GM19239 (cell line): ENCODE data around the gene SPOCD1.

ENCODE experiments used
- DNase-seq: peaks from one replicate; pipeline ENCODE4 v3.0.0; 2011; ENCODE audit warnings: low spot score; ENCODE audit not compliant: insufficient read length
- FAIRE-seq: peaks from 2 replicates; lab custom pipeline; 2011; peaks lifted over from hg19 to GRCh38; lab: Jason Lieb, UNC

The SPOCD1 gene

DNA sequence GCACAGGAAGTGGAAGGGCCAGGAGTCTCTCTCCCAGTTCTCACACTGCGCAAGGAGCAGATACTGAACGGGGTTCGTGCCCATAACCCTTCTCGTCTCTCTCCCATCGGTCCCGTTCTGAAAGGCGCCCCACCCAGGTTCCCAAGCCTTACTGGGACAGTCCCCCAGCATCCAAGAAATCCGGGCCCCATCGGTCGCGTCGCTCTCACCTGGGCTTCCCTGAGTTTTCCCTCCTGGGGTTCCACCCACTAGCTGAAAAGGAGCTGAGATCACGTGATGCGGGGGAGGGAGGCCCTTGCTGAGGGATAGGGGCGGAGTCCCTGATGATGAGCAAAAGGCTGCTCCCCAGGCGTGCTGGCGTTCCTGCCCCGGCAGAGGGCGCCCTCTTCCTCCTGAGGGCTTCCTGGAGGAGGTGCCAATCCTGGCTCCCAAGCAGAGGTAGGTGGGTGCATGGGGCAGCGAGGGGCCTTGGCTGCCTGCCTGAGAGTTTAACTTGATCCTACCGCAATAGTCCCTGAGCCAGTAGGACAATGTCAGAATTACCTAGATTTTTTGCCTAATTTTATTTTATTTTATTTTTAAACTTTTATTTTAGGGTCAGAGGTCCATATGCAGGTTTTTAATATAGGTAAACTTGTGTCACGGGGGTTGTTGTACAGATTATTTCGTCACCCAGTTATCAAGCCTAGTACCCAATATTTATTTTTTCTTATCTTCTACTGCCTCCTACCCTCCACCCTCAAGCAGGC, at the start of gene SPOCD1:
TSS of gene SPOCD1 (minus strand) at position 271 of the 749 bp plus-strand sequence. CDS start 689 bp downstream, outside the sequence.
- peak; percentile 64 for FAIRE-seq

GRCh38 chr1:31862071-31862470, 46.2 kb upstream of the SPOCD1 start:
- FAIRE-seq, result no peak

More for the DNA sequence above, at the start of gene SPOCD1:
- DNase-seq, result peak; percentile 64

DNA sequence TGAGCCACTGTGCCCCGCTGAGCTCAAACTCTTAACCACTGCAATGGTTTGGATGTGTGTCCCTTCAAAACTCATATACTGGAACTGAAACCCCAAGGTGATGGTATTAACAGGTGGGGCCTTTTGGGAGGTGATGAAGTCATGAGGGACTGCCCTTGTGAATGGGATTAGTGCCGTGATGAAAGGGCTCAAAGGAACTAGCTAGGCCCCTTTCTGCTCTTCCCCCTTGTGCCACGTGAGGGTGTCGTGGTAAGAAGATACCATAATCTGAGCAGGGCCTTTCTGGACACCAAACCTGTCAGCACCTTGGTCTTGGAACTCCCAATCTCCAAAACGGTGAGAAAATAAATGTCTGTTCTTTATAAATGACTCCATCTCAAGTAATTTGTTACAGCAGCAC, 45.5 kb upstream of the SPOCD1 start:
- no peak for DNase-seq
- peak; percentile 86 for FAIRE-seq

More at GRCh38 chr1:31862071-31862470, 46.2 kb upstream of the SPOCD1 start:
- DNase-seq, result no peak

DNA sequence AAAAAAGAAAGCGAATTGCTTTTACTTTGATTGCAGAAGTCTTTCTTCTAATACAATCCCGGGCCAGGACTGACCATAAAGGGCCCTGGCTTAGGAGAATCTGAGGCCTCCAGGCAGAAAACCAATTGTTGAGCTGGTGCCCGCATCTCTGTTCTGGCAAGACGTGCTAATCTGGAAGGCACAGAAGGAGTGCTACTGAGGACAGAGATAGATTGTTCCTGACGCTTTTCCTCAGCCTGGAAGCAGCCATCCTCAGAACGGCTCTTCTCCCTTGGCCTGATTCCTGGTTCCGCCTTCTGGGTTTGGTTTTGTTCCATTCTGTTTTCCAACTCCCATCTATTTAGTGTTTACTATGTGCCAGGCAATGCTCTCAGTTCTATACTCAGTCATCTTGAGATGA, 44.8 kb upstream of the SPOCD1 start:
- FAIRE-seq (no peak), DNase-seq (no peak)

GRCh38 chr1:31859719-31860118, 43.9 kb upstream of the SPOCD1 start:
- no peak for DNase-seq
- no peak for FAIRE-seq

DNA sequence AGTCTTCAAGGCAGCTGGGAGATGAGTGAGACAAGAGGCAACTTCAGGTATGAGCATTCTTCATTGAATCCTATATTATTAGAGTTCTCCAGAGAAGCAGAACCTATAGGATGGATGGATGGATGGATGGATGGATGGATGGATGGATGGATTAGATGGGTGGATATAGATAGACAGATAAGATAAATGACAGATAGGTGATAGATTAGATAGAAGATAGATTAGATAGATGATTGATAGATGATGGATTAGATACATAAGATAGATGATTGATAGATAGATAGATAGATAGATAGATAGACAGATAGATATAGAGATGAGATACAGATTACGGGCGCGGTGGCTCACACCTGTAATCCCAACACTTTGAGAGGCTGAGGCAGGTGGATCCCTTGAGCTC, 43.2 kb upstream of the SPOCD1 start:
- DNase-seq (no peak), FAIRE-seq (no peak)

DNA sequence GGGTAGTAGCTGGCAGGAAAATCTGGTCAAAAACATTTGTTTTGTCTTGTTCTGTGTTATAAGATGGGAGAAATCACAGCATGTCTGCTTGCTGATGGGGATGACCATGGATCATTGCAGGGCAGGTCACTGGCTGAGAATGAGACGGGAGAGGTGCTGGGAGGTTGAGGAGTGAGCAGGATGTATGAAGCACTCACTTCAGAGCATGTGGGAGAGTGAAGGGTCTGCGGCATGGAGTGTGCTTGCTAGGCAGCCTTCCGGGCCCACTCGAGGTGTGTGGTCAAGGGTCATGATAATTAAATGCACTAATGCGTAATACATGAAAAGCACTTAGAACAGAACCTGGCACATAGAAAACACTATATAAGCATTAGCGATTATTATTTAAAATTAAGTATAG, 42.0 kb upstream of the SPOCD1 start:
- DNase-seq (no peak), FAIRE-seq (no peak)

DNA sequence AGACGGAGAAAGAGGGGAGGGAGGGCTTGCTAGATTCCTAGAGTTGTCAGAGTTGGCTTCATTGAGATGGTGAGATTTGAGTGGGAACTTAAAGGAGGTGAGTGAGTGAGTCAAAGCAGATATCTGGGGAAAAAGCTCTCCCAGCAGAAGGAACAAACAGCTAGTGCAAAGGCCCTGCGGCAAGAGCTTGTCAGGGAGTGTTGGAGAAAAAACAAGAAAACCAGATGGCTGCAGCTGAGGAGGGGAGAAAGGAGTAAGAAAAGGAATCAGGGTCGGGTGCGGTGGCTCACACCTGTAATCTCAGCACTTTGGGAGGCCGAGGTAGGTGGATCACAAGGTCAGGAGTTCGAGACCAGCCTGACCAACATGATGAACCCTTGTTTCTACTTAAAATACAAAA, 40.3 kb upstream of the SPOCD1 start:
- FAIRE-seq (no peak), DNase-seq (no peak)

- DNase-seq (no peak), FAIRE-seq (no peak)
Measured at GRCh38 chr1:31855038-31855845, 39.4 kb upstream of the SPOCD1 start.

- FAIRE-seq, result no peak
- no peak for DNase-seq
Measured at GRCh38 chr1:31849653-31850052, 33.8 kb upstream of the SPOCD1 start.

DNA sequence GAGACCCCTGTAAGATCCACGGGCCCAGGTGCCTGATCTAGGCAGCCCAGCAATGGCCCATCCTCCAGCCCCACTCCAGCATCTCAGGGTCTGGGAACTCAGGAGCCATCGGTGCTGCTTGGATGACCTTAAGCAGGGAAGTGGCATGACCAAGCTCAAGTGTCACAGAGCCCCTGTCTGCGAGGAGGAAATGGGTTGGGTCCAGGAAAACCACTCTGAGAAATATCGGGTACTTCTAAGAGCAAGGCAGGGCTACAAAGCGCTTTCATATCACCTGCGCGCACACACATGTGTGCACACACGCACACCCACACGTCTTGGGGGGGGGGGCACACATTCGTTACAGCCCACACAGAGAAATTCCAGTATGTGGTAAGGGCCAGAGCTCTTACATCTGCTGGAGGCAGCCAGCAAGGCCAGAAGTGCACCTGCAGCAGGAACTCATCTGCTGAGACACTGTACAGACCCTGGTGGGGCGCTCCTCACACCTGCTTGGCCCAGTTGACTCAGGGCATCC, 32.6 kb upstream of the SPOCD1 start:
- FAIRE-seq (peak; percentile 66), DNase-seq (no peak)

GRCh38 chr1:31846484-31846883, 30.7 kb upstream of the SPOCD1 start:
- DNase-seq, result no peak
- no peak for FAIRE-seq

DNA sequence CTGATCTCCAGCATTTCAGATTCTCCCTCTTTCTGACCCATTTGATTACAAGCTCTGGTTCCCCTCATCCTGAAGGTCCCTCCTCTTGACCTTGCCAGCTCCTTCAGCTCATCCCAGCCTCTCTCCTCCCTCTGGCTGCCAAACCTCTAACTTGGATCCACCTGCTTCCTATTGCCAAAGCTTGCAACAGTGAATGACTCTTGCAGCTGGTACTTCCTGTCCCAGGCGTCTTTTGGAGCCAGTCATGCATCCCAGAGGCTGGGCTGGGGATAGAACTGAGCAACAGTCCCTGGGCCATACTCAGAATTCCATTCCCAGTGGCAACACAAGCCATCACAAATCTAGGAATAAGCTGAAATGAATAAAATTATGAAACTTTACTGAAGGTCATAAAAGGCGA, 27.7 kb upstream of the SPOCD1 start:
- DNase-seq, result no peak

DNA sequence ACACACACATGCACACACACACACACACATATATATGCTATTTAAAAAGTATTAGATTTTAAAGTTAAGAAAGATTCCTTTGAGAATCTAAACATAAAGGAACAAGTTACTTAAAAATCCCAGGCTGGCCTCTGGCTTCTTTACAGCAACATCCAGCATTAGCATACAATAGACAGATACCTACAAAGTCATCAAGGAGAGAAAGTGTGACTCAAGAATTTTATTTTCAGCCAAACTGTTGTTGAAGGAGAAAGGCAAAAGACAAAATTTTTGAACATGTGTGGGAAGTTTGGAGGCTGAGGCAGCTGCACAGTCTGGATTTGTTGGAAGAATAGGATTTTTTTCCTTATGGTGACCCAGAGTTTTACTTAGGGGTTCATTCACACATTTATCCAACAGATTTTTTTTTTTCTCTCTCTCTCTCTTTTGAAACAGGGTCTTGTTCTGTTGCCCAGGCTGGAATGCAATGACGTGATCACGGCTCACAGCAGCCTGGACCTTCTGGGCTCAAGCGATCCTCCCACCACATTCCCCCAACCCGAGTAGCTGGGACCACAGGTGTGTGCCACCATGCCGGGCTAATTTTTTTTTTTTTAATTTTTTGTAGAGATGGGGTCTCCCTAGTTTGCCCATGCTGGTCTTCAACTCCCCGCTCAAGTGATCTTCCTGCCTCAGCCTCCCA, 24.0 kb upstream of the SPOCD1 start:
- DNase-seq (no peak), FAIRE-seq (no peak)

More for the DNA sequence above, 27.7 kb upstream of the SPOCD1 start:
- no peak for FAIRE-seq

DNA sequence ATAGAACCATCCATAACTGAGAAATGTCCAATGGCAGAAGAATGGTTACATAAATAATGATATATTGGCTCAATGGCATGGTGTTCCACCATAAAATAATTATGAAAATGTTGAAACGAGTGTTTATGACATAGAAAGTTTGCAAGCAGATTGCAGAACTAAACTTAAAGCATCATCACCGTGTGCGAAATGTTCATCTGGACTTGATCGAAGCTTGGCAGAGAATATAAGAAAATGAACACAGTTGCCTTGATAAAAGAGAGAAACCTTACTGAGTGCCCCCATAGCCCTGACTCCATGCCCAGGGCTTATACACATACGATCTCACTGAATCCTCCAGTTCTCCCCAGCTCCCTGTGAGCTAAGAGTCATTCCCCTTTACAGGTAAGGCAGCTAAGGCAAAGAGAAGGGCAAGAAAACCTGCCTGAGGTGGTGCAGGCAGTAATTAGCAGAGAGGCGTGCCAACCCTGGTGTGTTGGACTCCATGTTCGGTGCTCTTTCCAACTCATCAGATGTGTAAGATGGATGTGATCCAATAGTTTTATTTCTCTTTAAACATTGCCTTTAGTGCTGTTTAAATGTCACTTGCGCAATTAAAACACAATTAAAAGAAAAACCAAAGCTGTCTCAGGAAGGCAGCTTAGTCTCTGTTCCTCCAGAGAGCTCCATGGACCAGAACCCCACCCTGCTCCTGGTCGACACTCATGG, 21.8 kb upstream of the SPOCD1 start:
- FAIRE-seq (no peak), DNase-seq (no peak)

DNA sequence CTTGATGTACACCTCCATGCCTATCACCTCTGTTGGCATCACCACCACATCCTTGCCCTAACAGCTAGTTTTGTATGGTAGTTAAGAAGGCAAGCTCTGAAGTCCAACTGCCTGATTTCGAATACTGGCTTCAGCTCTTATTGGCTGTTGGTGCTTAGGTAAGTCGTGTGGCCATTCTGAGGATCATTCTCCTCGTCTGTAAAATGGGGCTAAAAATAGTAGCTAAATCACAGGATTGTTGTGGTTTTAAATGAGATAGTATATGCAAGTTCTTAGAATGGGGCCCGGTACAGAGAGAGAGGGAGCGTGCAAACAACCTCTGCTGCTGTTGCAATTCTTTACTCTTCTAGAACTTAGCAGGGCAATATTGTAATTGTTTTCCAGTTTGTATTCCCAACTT, 20.8 kb upstream of the SPOCD1 start:
- no peak for FAIRE-seq
- no peak for DNase-seq

- DNase-seq (no peak), FAIRE-seq (no peak)
Measured at GRCh38 chr1:31835415-31835814, 19.6 kb upstream of the SPOCD1 start.

DNA sequence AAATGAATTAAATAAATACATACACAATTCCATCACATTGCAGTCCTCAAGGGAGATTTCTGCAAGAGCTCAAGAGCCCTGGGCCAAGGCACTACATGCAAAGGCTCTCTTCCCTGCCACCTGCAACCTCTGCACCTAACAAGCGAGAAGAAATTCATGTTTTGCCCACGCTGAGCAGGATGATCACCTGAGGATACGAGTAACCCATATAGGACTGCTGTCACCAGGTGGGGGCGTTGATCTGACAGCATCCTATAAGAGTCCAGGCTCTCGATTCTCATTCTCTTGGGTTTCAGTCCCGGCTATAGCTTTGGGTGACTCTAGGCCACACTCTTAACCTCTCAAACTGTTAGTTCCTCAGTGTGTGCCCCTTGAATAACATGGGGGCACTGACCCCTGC, 18.7 kb upstream of the SPOCD1 start:
- FAIRE-seq (no peak), DNase-seq (no peak)

GRCh38 chr1:31831397-31832378, 15.9 kb upstream of the SPOCD1 start:
- DNase-seq, result no peak
- no peak for FAIRE-seq
